ENCODE measurements around the gene FOSL2. TPM values are rescaled to one million over a fixed set of nuclear protein-coding genes. Genes with fewer than 3 reads are reported as not detected.

Gene FOSL2
- total RNA-seq, 1 experiment from 2014 or later, result 44.8 TPM

DNA sequence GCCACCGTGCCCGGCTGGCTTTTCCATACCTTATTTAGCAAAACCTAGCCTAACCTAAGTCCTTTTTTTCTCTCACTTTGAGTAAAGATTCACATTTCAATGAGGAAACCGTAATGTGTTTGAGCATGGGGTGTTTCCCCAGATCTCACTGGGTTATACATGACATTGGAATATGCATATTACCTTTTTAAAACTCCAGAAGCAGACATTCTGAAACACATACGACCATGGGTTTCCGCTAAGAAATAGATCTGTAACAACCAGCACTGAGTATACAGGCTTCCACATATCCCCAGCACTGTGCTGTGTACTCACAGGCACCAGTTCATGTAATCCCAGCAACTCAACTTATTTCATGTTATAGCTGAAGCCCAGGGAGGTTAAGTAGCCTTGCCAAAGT lies 41.0 kb upstream of the FOSL2 start:
- no peaks in the 10 kb centered on the region for H4K20me1 ChIP-seq (ENCODE audit: insufficient read depth)
- no peaks in the 10 kb centered on the region for H3K36me3 ChIP-seq (ENCODE audit: control insufficient read depth in 1 of 2, insufficient read depth in 2 of 2, low read length in 2 of 2)
- H3K4me1 ChIP-seq (ENCODE audit: control insufficient read depth in 1 of 2, insufficient read depth in 2 of 2, low read length in 2 of 2), result peaks cover 0 to 15% of the 10 kb centered on the region in 2 experiments; a peak in 1 of 4 replicates
- no TSS peak for BruUV-seq (replicated peaks)
- no peaks in the 10 kb centered on the region for H3K79me2 ChIP-seq (ENCODE audit: insufficient read depth, low read length)
- H3K27me3 ChIP-seq (ENCODE audit: insufficient read depth, low read length), result no peaks in the 10 kb centered on the region
- H3K9me2 ChIP-seq (ENCODE audit: insufficient read depth), result no peaks in the 10 kb centered on the region
- intact Hi-C loops (cut with micrococcal nuclease), result no loop called here
- ChIA-PET RAD21 (ENCODE audit: low non-redundant PET in 1 of 2, low total read pairs in 2 of 2, uncharacterized antibody in 2 of 2, unreplicated experiment in 2 of 2) (no interaction called here), CTCF (no interaction called here), POLR2A (no interaction called here)
- H3K9me3 ChIP-seq (ENCODE audit: control insufficient read depth in 1 of 2, insufficient read depth in 1 of 2, low read depth in 1 of 2, low read length in 2 of 2), result no peaks in the 10 kb centered on the region
- ATAC-seq (no peak), DNase-seq (ENCODE audit: low read depth, low spot score) (no peak)
- H3K4me2 ChIP-seq (ENCODE audit: low read length), result no peak overlapping the region
- no peak overlapping the region for H2AFZ ChIP-seq (ENCODE audit: low read depth, low read length, poor library complexity, severe bottlenecking)
- H3K9ac ChIP-seq (ENCODE audit: low read length), result no peak overlapping the region
- H3K4me3 ChIP-seq (replicated peaks in 1 of 2; ENCODE audit: low read depth in 1 of 2, low read length in 2 of 2), result no peak overlapping the region
- no peak overlapping the region for H3K27ac ChIP-seq (ENCODE audit: low read depth, low read length)
- TF ChIP-seq TCF7L2 (IDR thresholded peaks at IDR 0.05; ENCODE audit: borderline replicate concordance, extremely low read depth, insufficient read depth, insufficient read length) (no peak), SIN3A (IDR thresholded peaks at IDR 0.05; ENCODE audit: low read depth) (no peak), EZH2 (IDR thresholded peaks at IDR 0.05) (no peak), ZFX (IDR thresholded peaks at IDR 0.05) (no peak), CBX3 (IDR thresholded peaks at IDR 0.05; ENCODE audit: low read depth) (no peak), POLR2A (IDR thresholded peaks at IDR 0.05; ENCODE audit: borderline replicate concordance, extremely low read depth, insufficient read depth, insufficient read length) (no peak)

DNA sequence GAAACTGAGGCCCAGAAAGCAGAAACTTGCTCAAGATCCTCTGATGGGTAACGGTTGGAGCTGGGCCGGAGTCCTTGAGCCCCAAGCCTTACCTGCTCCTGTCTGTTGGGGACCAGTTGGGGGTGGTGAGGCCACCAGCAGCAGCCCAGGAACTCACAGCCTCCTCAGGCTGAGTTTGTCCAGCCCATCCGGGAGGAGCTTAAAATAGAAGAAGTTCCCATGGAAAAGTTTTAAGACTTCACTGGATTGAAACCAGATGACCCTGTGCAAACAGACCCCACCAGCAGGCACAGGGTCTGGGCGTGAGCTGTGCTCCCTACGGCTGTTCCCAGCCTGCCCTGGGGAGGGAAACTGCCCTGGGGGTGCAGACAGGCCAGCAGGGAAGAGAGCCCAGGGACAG lies 40.6 kb upstream of the FOSL2 start:
- H3K4me2 ChIP-seq (ENCODE audit: low read length), result no peak overlapping the region
- no peaks in the 10 kb centered on the region for H3K79me2 ChIP-seq (ENCODE audit: insufficient read depth, low read length)
- intact Hi-C loops (cut with micrococcal nuclease), result no loop called here
- H3K9me2 ChIP-seq (ENCODE audit: insufficient read depth), result no peaks in the 10 kb centered on the region
- no peak overlapping the region for H3K4me3 ChIP-seq (replicated peaks in 1 of 2; ENCODE audit: low read depth in 1 of 2, low read length in 2 of 2)
- no TSS peak for BruUV-seq (replicated peaks)
- no peak for ATAC-seq
- TF ChIP-seq FOSL1 (IDR thresholded peaks at IDR 0.05; ENCODE audit: low read depth) (no peak), YY1 (IDR thresholded peaks at IDR 0.05; ENCODE audit: extremely low read depth, insufficient replicate concordance, low read depth, low read length) (no peak), SP1 (IDR thresholded peaks at IDR 0.05; ENCODE audit: low read depth) (no peak), CEBPB (IDR thresholded peaks at IDR 0.05; ENCODE audit: low read depth) (no peak), ZNF274 (IDR thresholded peaks at IDR 0.05; ENCODE audit: low read depth, low read length) (no peak), POLR2AphosphoS5 (IDR thresholded peaks at IDR 0.05; ENCODE audit: low read depth, low read length) (no peak), CBX3 (IDR thresholded peaks at IDR 0.05; ENCODE audit: low read depth) (no peak), SRF (IDR thresholded peaks at IDR 0.05; ENCODE audit: low read depth) (no peak), EZH2 (IDR thresholded peaks at IDR 0.05) (no peak)
- TF ChIP-seq, protein P1, sequence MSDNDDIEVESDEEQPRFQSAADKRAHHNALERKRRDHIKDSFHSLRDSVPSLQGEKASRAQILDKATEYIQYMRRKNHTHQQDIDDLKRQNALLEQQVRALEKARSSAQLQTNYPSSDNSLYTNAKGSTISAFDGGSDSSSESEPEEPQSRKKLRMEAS (IDR thresholded peaks at IDR 0.05), result no peak
- TF ChIP-seq, protein P2, sequence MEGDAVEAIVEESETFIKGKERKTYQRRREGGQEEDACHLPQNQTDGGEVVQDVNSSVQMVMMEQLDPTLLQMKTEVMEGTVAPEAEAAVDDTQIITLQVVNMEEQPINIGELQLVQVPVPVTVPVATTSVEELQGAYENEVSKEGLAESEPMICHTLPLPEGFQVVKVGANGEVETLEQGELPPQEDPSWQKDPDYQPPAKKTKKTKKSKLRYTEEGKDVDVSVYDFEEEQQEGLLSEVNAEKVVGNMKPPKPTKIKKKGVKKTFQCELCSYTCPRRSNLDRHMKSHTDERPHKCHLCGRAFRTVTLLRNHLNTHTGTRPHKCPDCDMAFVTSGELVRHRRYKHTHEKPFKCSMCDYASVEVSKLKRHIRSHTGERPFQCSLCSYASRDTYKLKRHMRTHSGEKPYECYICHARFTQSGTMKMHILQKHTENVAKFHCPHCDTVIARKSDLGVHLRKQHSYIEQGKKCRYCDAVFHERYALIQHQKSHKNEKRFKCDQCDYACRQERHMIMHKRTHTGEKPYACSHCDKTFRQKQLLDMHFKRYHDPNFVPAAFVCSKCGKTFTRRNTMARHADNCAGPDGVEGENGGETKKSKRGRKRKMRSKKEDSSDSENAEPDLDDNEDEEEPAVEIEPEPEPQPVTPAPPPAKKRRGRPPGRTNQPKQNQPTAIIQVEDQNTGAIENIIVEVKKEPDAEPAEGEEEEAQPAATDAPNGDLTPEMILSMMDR (IDR thresholded peaks at IDR 0.05 in 2 of 3, conservative IDR thresholded peaks at IDR 0.05 in 1 of 3; ENCODE audit: borderline replicate concordance in 1 of 3, insufficient read depth in 1 of 3, low read depth in 2 of 3, low read length in 2 of 3), result no peak
- no peaks in the 10 kb centered on the region for H3K9me3 ChIP-seq (ENCODE audit: control insufficient read depth in 1 of 2, insufficient read depth in 1 of 2, low read depth in 1 of 2, low read length in 2 of 2)
- no peak overlapping the region for H3K27ac ChIP-seq (ENCODE audit: low read depth, low read length)
- H3K27me3 ChIP-seq (ENCODE audit: insufficient read depth, low read length), result no peaks in the 10 kb centered on the region
- H2AFZ ChIP-seq (ENCODE audit: low read depth, low read length, poor library complexity, severe bottlenecking), result no peak overlapping the region
- peaks cover 0 to 16% of the 10 kb centered on the region in 2 experiments; a peak in 1 of 4 replicates for H3K4me1 ChIP-seq (ENCODE audit: control insufficient read depth in 1 of 2, insufficient read depth in 2 of 2, low read length in 2 of 2)
- no peak overlapping the region for H3K9ac ChIP-seq (ENCODE audit: low read length)
- H3K36me3 ChIP-seq (ENCODE audit: control insufficient read depth in 1 of 2, insufficient read depth in 2 of 2, low read length in 2 of 2), result no peaks in the 10 kb centered on the region
- POLR2A ChIA-PET, result no interaction called here
- CTCF ChIA-PET, result no interaction called here
- RAD21 ChIA-PET (ENCODE audit: low non-redundant PET in 1 of 2, low total read pairs in 2 of 2, uncharacterized antibody in 2 of 2, unreplicated experiment in 2 of 2), result no interaction called here
- DNase-seq (ENCODE audit: low read depth, low spot score), result no peak
- H4K20me1 ChIP-seq (ENCODE audit: insufficient read depth), result no peaks in the 10 kb centered on the region

Measured in HCT116 (cell line).